G401 (cell line): Measurements from ENCODE around the gene XCR1. TPM values are rescaled to one million over a fixed set of nuclear protein-coding genes. Genes with fewer than 3 reads are reported as not detected.
A peak's percentile ranks its signal among the peaks of the same experiment; 100 is the strongest.

Experiments used
- DNase-seq: peaks from one replicate; pipeline ENCODE4 v3.0.0-alpha.2; 2015; ENCODE audit warnings: low spot score
- in situ Hi-C: cut with HindIII; loops from 2 replicates; pipeline ENCODE4 v1.10.0; 2016; ENCODE audit warnings: low sequenced_read_pairs, mixed read lengths
- total RNA-seq: library from RNA; depleted of rRNA; stranded (reverse); fragments of >200 nt; shearing (Covaris generic); gene quantifications from 2 replicates; pipeline ENCODE4 v1.2.3, GENCODE V29; 2014

The XCR1 gene
- total RNA-seq, 1 experiment from 2014 or later, result not detected

- in situ Hi-C loops, result no loop called here
- DNase-seq, result peak; percentile 80
Observed at GRCh38 chr3:45987368-45988291, 39.7 kb downstream of the XCR1 start.

- no peak for DNase-seq
- in situ Hi-C loops, result no loop called here
Observed at GRCh38 chr3:45986303-45986982, 40.8 kb downstream of the XCR1 start.

GRCh38 chr3:45985532-45986302, 41.6 kb downstream of the XCR1 start:
- in situ Hi-C loops, result no loop called here
- no peak for DNase-seq

- DNase-seq, result no peak
- in situ Hi-C loops, result no loop called here
Observed at GRCh38 chr3:45984331-45985312, 42.7 kb downstream of the XCR1 start.

GRCh38 chr3:45983770-45984169, 43.5 kb downstream of the XCR1 start:
- no peak for DNase-seq
- in situ Hi-C loops, result no loop called here

- DNase-seq, result no peak
- in situ Hi-C loops, result no loop called here
Observed at GRCh38 chr3:45981346-45982074, 45.8 kb downstream of the XCR1 start.

- DNase-seq, result no peak
- in situ Hi-C loops, result no loop called here
Observed at GRCh38 chr3:45980819-45981218, 46.5 kb downstream of the XCR1 start.

- DNase-seq, result no peak
- in situ Hi-C loops, result no loop called here
Observed at GRCh38 chr3:45980229-45980813, 47.0 kb downstream of the XCR1 start.

- in situ Hi-C loops, result no loop called here
- no peak for DNase-seq
Observed at GRCh38 chr3:45979378-45979777, 47.9 kb downstream of the XCR1 start.

GRCh38 chr3:45978006-45978761, 49.1 kb downstream of the XCR1 start:
- in situ Hi-C loops, result no loop called here
- no peak for DNase-seq

GRCh38 chr3:45976191-45977091, 50.8 kb downstream of the XCR1 start:
- DNase-seq, result no peak
- in situ Hi-C loops, result no loop called here

GRCh38 chr3:45975686-45976085, 51.6 kb downstream of the XCR1 start:
- DNase-seq, result no peak
- in situ Hi-C loops, result no loop called here

GRCh38 chr3:45974686-45975085, 52.6 kb downstream of the XCR1 start:
- in situ Hi-C loops, result no loop called here

GRCh38 chr3:45972534-45973402, 54.5 kb downstream of the XCR1 start:
- in situ Hi-C loops, result no loop called here
- no peak for DNase-seq

More at GRCh38 chr3:45974686-45975085, 52.6 kb downstream of the XCR1 start:
- no peak for DNase-seq

- DNase-seq, result no peak
- in situ Hi-C loops, result no loop called here
Observed at GRCh38 chr3:45969953-45970352, 57.3 kb downstream of the XCR1 start.
